Nephron progenitor cell (in vitro differentiated cells): ENCODE measurements around the gene CTNNBL1.

Experiments
- DNase-seq: peaks from one replicate; pipeline ENCODE4 v3.0.0; 2021
- H3K27ac Mint-ChIP-seq: 2 replicates; pipeline ENCODE4 v1.8.0; 2021; ENCODE audit warnings: mild to moderate bottlenecking, moderate library complexity, mixed read lengths
- H3K27me3 Mint-ChIP-seq: 2 replicates; pipeline ENCODE4 v1.8.0; 2021; ENCODE audit warnings: mild to moderate bottlenecking, low read depth, mixed read lengths; ENCODE audit not compliant: poor library complexity
- H3K36me3 Mint-ChIP-seq: 2 replicates; pipeline ENCODE4 v1.8.0; 2021; ENCODE audit warnings: low read depth, mixed read lengths
- H3K4me1 Mint-ChIP-seq: 2 replicates; pipeline ENCODE4 v1.8.0; 2021; ENCODE audit warnings: mixed read lengths
- H3K4me3 Mint-ChIP-seq: 2 replicates; pipeline ENCODE4 v1.8.0; 2021; ENCODE audit warnings: mild to moderate bottlenecking, moderate library complexity, mixed read lengths
- H3K9me3 Mint-ChIP-seq: 2 replicates; pipeline ENCODE4 v1.8.0; 2021; ENCODE audit warnings: mild to moderate bottlenecking, moderate library complexity, mixed read lengths
- TF ChIP-seq, protein P1 (sequence below): fragments of 200-600 bp; sonication (generic); IDR thresholded peaks from 2 replicates; pipeline ENCODE4 v1.5.0; 2021; ENCODE audit warnings: antibody characterized with exemption

Gene CTNNBL1

DNA sequence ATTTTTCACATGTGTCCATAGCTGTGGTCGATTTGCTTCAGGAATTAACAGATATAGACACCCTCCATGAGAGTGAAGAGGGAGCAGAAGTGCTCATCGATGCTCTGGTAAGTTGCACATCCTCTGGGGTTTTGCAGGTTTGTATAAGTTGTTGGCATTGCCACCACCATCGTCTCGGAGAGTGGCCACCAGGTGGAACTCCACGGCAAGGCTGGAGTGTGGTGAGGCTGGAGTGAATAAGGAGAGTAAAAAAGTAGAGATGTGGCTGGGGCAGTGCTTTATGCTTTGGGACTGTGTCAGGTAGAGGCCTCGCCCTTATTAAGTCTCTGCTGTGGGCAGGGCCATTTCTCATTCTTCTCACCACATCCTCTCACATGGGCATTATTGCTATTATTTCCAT is 63.7 kb downstream of the CTNNBL1 start:
- H3K27ac Mint-ChIP-seq = no peak overlapping the region
- no peaks in the 10 kb centered on the region for H3K36me3 Mint-ChIP-seq
- TF ChIP-seq, protein P1, sequence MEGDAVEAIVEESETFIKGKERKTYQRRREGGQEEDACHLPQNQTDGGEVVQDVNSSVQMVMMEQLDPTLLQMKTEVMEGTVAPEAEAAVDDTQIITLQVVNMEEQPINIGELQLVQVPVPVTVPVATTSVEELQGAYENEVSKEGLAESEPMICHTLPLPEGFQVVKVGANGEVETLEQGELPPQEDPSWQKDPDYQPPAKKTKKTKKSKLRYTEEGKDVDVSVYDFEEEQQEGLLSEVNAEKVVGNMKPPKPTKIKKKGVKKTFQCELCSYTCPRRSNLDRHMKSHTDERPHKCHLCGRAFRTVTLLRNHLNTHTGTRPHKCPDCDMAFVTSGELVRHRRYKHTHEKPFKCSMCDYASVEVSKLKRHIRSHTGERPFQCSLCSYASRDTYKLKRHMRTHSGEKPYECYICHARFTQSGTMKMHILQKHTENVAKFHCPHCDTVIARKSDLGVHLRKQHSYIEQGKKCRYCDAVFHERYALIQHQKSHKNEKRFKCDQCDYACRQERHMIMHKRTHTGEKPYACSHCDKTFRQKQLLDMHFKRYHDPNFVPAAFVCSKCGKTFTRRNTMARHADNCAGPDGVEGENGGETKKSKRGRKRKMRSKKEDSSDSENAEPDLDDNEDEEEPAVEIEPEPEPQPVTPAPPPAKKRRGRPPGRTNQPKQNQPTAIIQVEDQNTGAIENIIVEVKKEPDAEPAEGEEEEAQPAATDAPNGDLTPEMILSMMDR = no peak
- H3K4me1 Mint-ChIP-seq = peaks cover 24% of the 10 kb centered on the region
- H3K9me3 Mint-ChIP-seq = no peaks in the 10 kb centered on the region
- no peaks in the 10 kb centered on the region for H3K27me3 Mint-ChIP-seq
- no peak overlapping the region for H3K4me3 Mint-ChIP-seq
- no peak for DNase-seq

- peak overlapping the region; percentile 19 for H3K27ac Mint-ChIP-seq
- no peaks in the 10 kb centered on the region for H3K36me3 Mint-ChIP-seq
- H3K9me3 Mint-ChIP-seq = no peaks in the 10 kb centered on the region
- TF ChIP-seq, protein P1 = peak; percentile 32
- DNase-seq = peak; percentile 19
- no peaks in the 10 kb centered on the region for H3K27me3 Mint-ChIP-seq
- no peak overlapping the region for H3K4me3 Mint-ChIP-seq
- H3K4me1 Mint-ChIP-seq = peaks cover 24% of the 10 kb centered on the region
Measured at GRCh38 chr20:37758332-37758731, 64.5 kb downstream of the CTNNBL1 start.

- no peaks in the 10 kb centered on the region for H3K27me3 Mint-ChIP-seq
- peak overlapping the region; percentile 43 for H3K4me3 Mint-ChIP-seq
- TF ChIP-seq, protein P1 = no peak
- H3K27ac Mint-ChIP-seq = peak overlapping the region; percentile 52
- H3K9me3 Mint-ChIP-seq = no peaks in the 10 kb centered on the region
- no peaks in the 10 kb centered on the region for H3K36me3 Mint-ChIP-seq
- H3K4me1 Mint-ChIP-seq = peaks cover 24% of the 10 kb centered on the region
- DNase-seq = no peak
Measured at GRCh38 chr20:37759052-37759553, 65.3 kb downstream of the CTNNBL1 start.

GRCh38 chr20:37759761-37760209 is 66.0 kb downstream of the CTNNBL1 start:
- peak overlapping the region; percentile 90 for H3K27ac Mint-ChIP-seq
- H3K4me3 Mint-ChIP-seq = peak overlapping the region; percentile 35
- DNase-seq = no peak
- no peaks in the 10 kb centered on the region for H3K9me3 Mint-ChIP-seq
- H3K4me1 Mint-ChIP-seq = peaks cover 24% of the 10 kb centered on the region
- TF ChIP-seq, protein P1 = no peak
- no peaks in the 10 kb centered on the region for H3K27me3 Mint-ChIP-seq
- no peaks in the 10 kb centered on the region for H3K36me3 Mint-ChIP-seq

DNA sequence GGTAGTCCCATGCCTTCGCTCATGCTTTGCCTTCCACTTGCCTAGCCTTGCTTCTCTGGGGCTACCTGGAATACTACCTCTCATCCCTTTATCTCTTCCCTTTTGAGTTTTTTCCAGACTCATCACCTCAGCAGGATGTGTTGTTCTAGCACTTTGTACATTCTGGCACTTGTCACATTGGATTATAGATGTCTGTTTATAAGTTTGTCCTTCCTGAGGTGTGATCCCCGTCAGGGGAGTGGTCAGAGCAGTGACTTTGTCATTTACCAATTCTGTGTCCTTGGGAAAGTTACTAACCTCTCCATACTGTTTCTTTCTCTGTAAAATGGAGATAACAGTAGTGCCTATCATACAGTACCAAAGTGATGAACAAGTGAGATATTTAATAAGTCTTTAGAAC is 66.5 kb downstream of the CTNNBL1 start:
- H3K27ac Mint-ChIP-seq = no peak overlapping the region
- DNase-seq = no peak
- peaks cover 24% of the 10 kb centered on the region for H3K4me1 Mint-ChIP-seq
- H3K36me3 Mint-ChIP-seq = no peaks in the 10 kb centered on the region
- H3K4me3 Mint-ChIP-seq = no peak overlapping the region
- no peaks in the 10 kb centered on the region for H3K27me3 Mint-ChIP-seq
- TF ChIP-seq, protein P1 = no peak
- H3K9me3 Mint-ChIP-seq = no peaks in the 10 kb centered on the region

DNA sequence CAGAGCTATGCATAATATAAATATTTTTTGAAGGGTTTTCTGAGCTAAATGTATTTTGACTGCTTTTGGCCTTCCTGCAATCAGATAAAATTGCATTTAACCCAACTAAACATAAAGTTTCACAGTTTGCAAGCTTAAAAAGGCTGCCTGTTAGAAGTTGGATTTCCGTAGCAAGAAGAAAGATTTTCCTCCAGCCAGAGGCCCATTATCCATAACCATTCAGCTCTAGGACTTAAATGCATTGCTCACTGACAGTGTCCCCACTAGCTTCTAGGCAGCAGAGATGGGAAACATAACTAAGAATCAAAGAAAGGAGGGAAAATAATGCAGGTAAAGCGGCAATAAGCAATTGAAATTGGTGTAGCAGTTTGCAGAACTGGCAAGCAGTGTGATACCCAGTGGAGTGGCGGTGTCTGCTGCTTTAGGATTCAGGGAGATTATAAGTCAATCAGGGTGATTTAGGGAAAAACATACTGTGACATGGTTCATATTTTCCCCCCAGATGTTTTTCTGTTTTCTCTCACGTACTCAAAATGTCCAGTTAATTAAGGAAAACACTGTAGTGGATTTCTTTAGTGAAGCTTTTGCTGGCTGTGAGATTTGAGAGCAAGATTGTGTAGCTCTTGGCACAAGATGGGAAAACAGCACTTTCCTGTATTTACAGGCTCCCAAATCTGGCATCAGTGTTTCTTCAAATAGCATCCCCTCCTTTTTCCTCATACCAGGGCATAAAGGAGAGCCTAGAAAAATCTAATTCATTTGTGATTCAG is 69.1 kb downstream of the CTNNBL1 start:
- DNase-seq = no peak
- no peak overlapping the region for H3K4me3 Mint-ChIP-seq
- H3K9me3 Mint-ChIP-seq = no peaks in the 10 kb centered on the region
- no peaks in the 10 kb centered on the region for H3K27me3 Mint-ChIP-seq
- peaks cover 8% of the 10 kb centered on the region for H3K36me3 Mint-ChIP-seq
- no peak overlapping the region for H3K27ac Mint-ChIP-seq
- H3K4me1 Mint-ChIP-seq = peaks cover 24% of the 10 kb centered on the region
- TF ChIP-seq, protein P1 = no peak
